ENCODE data around the gene GABBR2.

Gene GABBR2

DNA sequence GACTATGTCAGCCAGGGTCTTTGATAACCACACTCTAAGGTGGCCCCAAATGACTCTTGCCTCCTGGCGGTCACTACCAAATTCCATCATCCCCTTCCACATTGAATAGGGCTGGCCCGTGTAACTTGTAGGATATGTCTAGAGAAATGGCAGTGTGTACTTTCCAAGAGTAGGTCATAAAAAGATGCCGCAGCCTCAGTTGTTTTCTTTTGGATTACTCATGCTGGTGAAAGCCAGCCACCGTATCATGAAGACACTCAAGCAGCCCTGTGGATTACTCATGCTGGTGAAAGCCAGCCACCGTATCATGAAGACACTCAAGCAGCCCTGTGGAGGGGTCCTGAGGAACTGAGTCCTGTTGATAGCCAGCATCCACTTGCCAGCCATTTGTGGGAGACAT is 281.2 kb downstream of the GABBR2 start:
- DNase-seq: no peak

DNA sequence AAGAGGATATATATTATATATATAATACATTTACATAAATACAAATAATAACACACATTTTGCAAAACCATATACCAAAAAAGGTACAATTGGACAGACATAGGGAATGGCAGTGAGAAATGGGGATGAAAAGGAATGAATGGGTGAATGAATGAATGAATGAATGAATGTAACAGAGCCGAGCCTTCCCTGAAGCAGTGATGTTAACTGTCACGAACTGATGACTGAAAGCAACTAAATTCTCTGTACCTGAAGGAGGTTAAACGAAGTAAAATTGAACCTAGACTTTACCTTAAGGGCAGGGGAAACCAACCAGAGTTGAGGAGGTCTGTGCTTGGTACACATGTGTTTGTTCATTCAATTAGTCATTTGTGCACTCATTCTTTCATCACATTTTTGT is 283.7 kb downstream of the GABBR2 start:
- no peak for DNase-seq

DNA sequence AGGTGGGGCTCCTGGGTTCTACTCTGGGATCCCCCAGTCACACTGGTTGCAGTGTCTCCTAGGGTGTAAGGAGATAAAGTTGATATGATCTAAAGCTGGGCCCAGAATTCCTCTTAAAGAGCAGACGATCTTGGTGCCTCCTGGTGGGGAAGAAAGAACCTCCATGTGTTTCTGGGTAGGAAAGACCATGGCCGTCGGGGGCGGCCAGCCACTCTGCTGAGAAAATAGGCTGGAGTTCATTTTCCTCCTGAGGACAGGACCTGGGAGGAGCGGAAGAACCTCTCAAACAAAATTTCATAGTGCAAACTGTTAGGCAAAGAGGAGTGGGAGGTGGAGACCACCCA is 289.5 kb downstream of the GABBR2 start:
- no peak for DNase-seq

DNA sequence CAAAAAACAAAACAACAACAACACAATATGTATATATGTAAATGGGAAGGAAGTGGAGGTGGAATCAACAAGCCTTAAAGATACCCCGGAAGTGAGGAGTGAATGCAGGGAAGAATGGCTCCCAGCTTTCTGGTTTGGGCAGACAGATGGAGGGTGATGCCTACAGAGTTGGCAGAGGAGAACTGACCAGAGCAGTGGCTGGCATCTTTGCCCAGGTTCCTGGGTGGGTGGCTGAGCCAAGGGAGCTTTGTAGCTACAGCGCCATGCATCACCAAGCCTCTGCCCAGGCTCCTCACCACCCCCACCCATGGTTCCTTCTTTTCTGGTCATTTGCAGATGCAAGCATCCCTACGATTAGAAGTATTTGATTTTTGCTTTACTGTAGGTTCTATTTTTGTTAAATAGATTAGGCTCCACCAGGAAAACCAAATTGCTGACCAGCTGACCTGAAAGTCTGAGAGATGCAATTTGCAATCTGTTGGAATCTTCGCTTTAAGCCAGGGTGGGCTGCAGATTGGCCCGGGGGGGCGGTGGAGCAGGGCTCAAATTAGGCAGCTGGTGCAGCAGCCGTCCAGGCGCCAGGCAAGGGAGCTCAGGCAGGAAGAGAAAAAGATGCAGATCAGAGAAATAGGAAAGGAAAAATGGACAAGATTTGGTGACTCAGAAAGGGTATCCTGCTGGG is 290.0 kb downstream of the GABBR2 start:
- no peak for DNase-seq

DNA sequence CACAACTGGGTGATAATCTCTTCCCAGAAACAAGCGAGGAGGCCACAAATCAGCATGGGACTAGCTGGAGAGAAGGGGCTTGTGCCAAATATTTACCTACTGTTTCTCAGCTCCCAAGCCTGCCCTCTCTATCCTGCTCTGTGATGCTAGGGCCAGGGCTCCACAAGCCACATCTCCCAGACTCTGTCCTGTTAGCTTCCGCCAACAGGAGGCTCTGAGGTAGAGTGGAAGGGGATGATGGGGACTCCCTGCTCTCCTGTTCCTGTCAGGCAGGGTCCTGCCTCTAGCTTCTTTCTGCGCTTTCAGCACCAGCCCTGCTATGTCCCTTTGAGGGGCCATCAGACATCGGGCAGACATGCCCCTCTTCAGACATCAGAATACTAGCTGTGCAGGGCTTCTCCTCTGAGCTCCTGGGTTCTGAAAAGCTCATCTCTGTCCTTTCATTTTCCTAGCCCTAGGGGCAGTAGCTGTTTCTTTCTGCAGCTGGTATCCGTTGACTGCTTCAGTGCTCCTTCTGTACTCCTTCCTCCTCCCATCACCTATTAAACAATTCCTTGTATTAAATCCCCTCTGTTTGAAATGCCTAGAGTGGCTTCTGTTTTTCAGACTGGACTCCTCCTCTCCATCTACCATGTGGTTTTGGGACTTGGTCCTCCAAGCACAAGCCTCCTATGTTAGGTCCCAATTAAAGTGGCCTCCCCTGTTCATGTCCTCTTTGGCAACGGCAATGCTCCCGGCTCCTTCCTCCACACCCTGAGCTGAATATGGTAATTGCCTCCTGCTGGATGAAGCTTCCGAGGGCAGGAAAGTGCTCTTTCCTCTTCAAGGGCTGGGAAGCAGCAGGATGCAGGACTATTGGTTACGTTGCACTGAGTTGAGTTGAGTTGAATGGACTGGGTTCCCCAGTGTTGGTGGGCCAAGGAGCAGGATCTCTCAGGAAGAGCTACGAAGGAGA is 292.2 kb downstream of the GABBR2 start:
- DNase-seq: no peak

DNA sequence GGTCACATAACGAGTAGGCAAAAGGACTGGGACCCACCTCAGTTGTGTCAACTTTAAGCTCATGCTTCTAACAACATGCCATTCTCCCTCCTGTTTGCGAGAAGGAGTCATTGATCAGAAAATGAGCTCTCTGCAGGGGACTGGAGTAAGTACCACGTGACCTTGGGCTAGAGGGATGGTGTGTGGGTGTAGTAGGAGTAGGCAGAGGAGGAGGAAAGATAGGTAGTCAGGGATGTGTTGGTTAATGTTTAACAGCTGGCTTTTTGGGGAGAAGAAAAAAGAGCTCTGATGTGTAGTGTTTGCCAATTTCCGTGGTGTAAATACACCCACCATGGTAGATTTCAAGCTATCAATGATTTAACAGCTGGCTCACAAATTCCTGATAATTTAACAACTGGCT is 293.0 kb downstream of the GABBR2 start:
- no peak for DNase-seq

DNA sequence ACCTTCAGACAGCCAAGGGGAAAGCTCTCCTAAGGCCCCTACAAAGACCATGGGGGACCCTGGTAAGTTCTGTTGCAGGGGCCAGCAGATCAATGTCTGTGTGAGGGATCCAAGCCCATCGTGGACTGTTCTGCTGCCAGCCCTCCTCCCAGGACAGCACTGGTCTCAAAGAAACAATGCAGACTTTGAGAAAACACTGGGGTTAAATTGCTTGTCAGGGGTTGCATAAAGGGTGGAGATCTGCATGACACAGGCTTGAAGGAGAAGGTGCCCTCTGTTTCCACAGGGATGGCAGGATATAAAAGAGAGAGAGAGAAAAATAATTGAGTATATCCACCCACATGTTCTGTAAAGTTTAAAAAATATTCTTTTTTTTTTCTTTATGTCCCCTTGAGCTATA is 295.7 kb downstream of the GABBR2 start:
- no peak for DNase-seq

DNA sequence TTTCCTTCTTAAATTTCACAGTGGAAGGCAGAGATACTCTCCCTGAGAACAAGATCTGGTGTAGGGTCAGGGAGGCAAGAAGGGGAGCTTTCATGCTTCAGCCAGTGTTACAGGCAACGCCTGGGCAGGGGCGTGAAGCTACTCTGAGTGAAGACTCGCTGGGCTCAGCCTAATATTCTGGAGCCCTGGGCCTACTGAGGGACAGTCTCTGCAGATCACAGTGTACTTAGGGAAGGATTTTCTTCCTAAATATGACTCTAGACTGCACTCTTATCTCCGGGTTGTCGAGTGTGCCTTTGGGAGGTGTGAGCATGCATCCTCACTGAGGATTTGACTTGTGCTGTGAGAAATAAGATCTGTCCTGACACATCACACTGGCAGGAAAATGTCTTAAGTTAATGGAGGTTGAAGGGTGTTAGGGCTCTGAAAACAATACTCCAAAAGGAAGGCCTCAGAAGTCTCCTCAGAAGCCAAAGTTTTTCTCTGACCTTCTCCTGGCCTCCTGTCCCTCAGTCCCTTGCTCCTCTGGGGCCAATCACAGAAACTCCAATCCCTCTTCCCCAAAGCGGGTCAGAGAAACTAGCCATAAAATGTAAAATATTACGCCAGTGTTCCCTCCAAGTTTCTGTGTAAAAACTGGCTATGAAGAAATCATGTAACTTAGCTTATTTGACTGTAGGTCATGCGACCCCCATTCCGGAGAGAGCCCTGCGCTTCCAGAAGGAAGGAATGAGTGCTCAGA is 296.5 kb downstream of the GABBR2 start:
- no peak for DNase-seq

DNA sequence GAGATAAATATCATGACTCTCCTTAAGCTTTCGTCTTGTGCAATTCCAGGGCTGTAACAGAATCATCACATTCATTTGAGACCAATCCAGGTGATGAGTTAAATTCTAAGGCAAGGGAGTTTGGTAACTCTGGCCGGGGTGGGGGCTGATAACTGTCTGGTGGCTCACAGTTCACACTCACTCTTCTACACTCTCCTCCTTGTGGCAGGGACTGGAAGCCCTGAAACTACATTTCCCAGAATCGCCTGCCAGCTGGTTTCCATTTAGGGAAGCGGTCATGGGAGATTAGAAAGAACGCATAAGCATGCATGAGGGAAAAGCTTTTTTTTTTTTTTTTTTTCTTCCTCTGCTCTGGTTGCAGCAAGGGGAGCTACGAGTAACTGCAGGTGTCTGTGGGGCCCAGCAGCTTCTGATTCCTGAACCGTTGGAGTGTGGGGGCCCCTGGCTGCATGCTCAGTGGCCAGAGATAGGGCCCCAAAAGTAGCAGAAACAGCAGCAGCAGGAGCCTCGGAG is 298.5 kb downstream of the GABBR2 start:
- no peak for DNase-seq

DNA sequence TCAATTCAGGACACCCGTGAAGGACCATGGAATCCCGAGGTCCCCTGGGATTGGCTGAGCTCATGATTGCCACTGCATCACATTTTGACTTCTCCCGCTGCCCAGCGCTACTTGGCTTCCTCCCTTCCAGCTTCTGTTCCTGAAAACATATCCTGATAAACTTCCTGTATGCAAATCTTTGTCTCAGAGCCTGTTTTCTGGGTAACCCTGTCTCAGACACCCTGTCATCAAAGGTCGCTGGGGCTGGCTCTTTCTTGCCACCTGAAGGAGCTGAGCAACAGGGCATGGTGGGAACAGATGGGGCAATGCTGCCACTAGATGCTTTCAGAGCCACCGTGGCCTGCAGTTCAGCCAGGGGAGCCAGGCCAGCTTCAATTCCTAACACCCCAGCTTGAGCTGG is 299.0 kb downstream of the GABBR2 start:
- DNase-seq: no peak

DNA sequence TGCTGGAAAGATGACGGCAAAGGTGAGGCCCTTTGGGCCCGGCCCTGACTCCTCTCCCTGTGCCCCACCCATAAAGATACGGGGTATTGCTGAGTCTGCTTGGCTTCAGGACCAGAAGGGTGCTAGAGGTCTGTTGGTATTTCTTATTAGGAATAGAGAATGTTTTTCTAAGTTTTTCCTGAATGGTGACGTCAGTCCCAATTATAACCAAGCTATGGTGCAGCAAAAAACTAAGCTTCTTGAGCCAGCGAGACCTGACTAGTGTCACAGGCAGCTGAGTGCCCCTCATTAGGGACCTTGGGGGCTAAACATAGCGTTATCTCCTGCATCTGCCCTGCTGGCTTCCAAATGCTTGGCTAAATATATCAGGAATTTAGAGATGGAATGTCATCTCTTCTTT is 302.3 kb downstream of the GABBR2 start:
- no peak for DNase-seq

DNA sequence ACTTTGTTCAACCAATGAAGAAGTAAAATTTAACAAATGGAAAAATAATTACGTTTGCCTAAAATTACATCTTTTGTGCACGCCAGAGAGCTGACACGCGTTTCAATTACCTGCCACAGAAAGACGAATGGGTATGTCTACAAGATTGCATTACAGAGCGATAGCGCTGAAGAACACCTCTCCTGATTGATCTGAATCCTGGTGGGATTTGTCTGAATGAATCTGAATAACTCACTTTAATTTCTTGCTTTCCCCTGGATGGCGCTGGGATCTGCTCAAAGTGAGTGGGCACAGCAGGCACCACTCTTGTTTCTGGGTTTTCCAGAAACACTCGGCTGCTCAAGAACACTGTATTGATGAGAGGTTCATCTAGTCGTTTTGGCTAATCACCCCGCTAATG is 304.5 kb downstream of the GABBR2 start:
- no peak for DNase-seq

DNA sequence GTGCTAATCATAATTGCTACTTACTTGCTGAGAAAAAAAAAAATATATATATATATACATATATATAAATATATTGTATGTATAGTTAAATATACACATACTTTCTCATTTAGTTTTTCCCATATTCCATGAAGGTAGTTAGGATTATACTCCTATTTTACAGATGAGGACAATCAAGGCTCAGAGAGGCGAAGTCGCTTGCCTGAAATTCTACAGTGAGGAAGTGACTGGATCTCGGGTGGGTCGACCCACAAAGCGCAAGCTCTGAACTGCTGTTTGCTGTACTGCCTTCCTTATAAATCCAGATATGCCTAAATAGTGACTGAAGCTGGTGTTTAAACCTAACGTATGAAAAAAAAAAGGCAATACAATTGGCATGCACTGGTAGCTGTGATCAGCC is 305.0 kb downstream of the GABBR2 start:
- no peak for DNase-seq

DNA sequence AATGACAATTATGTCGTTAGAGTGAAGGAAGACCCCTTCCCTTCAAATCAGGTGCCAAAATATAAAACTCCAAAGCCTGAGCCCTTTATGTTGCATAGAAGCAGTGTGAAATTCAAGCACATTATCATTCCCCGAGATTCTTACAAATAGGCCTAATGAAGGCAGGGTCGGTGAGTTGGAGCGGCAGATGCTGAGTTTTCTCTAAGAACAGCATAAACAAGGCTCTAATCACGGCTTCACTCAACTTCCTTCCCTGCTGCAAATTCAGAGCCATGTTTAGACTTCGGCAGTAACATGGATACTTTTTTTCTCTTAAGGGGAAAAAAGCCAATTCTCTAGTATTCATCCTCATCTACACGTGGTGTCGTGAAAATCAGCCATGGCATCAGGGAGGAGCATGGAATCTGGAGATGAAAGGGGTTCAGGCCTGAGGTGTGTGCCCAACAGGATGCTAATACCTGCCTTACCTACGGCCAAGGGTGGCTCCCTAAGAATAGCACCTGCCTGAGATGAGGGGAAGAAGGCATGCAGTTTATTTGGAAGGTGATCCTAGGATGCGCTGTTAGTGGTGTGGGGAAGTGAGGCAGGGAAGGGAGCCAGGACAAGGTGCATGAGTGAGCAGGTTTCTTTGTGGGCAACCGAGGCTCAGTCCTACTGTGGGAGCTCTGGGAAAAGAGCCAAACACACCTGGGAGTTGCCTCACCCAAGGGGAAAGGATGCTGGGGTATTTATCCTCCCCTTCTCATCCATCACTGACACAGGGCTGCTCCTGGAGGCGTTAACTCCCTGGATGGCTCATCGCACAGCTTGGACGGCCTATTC is 306.5 kb downstream of the GABBR2 start:
- no peak for DNase-seq

DNA sequence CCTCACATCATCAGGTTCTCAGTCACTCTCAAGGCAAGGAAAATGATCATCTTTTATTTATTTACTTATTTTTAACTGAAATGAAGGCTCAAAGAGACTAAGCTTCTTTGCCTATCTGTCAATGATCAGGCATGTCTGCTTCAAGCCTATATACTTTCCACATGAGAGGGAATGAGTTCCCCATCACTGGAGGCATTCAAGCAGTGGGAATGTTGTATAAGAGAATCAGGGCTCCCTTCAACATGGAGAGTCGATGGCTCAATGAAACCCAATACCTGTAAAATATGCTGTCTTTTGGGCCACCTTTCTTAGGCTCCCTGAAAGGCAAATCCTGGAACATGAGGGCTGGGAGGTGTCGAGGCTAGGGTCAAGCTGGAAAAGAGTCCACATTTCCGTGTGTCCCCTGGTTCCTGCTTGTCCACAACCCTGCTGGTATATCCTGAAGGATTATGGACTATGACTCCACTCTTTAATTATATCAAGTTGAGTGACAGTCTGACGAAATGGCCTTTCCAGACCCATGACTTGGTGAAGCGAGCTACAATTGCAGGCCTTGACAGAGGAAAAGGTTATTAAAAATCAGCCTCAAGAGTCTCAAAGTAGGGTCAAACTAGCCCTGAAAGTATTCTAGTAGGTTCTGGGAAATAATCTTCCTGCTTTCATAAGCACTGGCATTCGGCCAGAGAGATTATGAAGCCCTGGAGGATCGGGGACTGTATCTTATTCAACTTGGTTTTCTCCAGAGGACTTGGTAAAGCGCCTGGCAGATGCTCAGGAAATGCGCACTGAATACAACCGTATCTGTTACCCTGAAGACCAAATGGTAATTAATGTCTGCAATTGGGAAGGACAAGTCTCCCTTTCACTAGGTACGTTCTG is 307.4 kb downstream of the GABBR2 start:
- no peak for DNase-seq

DNA sequence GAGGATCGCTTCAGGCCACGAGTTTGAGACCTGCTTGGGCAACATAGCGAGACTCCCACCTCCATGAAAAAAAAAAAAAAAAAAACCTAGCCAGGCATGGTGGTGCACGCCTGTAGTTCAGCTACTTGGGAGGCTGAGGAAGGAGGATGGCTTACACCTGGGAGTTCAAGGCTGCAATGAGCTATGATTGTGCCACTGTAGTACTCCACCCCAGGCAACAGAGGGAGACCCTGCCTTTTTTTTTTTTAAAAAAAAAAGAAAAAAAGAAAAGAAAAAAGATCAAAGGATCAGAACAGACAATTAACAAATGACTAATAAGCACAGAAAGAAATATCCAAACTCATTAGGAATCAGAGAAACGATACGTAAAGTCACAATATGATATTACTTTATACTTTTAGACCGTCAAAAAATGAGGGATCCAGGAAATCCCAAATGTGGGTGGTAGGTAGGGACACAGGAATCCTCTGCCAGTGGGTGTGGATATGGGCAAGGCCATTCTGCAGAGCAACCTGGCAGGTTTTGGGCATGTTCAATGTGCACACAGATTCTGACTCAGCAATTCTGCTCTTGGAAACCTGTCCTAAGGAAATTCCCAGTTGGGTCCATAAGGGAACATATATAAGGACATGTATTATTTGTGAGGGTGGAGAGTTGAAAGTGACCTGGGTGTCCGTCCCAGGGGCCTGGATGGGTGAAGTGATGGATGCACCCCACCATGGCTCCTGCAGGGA is 308.6 kb downstream of the GABBR2 start:
- no peak for DNase-seq

DNA sequence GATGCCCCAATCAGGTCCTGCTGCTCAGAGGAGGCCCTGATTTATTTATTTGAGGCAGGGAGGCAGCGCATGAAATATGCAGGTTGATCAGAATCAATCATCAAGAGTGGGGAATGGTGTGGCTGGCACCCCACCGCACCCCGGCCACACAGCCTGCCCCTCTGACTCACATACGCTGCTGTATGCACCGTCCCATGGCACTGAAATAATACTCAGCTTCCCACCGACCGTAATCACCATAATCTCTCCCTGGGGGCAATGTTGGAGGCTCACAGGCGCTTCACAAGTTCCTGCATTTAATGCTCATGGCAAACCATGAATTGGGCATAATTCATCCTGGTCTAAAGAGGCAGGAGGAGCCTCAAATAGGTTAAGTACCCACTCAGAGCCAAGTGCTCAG is 312.1 kb downstream of the GABBR2 start:
- no peak for DNase-seq

DNA sequence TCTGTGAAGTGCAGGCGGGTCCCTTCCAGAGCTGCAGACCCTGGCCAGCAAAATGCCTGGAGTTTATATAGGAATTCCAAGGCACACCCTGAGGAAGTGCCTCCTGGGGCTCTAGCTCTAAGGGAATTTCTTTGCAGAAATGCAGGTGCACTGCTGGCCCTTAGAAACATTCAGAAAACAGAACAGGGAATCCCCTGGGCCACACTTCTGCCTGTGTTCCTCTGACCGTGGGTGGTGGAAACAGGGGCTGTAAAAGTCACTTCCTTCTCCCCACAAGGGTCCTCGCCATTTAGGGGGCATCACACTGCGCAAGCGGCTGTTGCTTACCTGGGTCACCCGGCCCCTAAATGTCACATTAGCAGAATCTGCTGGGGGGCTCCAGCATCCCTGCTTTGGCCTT is 312.5 kb downstream of the GABBR2 start:
- DNase-seq: no peak

DNA sequence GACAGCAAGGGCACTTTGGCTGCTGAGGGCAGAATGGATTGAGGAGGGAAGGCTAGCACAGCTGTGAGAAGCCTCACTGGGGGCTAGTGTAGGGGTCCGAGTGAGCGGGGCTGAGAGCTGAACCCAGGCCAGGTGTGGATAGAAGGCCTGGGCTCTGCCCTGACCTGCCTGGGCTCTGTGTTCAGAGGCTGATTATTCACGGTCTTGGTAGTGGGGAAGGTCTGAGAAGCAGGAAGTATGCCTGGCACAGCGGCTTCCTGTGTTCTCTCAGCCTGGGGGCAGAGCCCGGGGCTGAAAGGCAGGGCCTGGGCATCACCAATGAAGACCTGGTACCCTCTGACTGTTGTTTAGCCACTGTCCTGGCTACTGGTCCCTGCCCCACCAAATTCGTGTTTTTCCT is 316.9 kb downstream of the GABBR2 start:
- DNase-seq: no peak

DNA sequence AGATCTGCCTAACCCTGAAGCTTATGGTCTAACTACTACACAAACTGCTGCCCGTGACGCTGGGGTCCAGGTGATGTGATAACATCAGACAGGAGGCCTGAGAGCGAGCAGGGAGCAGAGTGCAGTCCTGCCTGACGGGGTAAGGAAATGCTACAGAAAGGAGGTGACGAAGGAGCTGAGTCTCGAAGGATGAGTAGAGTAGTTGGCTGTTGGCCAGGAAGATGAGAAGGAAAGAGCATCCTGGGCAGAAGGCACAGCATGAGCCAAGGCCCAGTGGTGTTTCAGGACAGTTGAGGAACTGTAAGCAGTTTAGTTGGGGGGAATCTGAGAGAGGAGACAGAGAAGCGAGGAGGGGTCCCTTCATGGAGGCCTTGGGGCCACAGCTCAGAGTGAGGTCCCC is 317.3 kb downstream of the GABBR2 start:
- DNase-seq: no peak

DNA sequence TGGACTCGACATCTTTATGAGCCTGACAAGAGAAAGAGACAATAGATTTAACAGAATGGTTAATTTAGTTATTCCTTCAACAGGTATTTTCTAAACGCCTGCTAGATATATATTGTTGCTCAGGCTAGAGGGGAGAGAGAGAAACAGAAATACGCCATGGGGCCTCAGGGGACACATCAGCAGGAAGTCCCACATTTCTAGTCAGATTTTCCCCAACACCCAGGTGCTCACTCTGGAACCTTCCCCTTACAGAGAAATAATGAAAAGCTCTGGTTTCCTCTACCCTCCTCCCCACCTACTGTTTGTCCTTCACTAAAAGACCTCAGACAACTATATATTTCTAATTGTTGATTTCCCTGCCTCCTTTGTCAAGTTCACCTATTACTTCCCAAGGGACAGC is 323.0 kb downstream of the GABBR2 start:
- DNase-seq: no peak

Data from activated gamma-delta T cell treated with Interleukin-2 at 50 U/mL for 16 hours (primary cell).